Right lobe of liver (tissue), 4 donors: ENCODE measurements around the gene KLK8.

Experiments
- CTCF ChIP-seq, 4 donors: fragments of 200-600 bp in 3 of 4; fragments of 450-650 bp in 1 of 4; IDR thresholded peaks; one replicate each; pipeline versions ENCODE4 v1.5.1 to v1.8.0; 2016 to 2022; ENCODE audit warnings: antibody characterized with exemption in 4 of 4, mild to moderate bottlenecking in 2 of 4
- POLR2A ChIP-seq: fragments of 450-650 bp; IDR thresholded peaks from one replicate; pipeline ENCODE4 v1.6.1; 2017; ENCODE audit warnings: antibody characterized with exemption, mild to moderate bottlenecking
- donor health status: DM: no; HTN: no; CAD: no.
- donor health status: DM: no; HTN: no; CAD: no.
- donor health status: DM: no; HTN: yes; CAD: no.

GRCh38 chr19:50979758-50980157, 21.6 kb downstream of the KLK8 start:
- TF ChIP-seq CTCF (IDR thresholded peaks at IDR 0.05) (no peak), POLR2A (no peak)
